Mammary epithelial cell (primary cell): ENCODE results near the gene LTBP2.

Experiments
- EZH2 ChIP-seq: IDR thresholded peaks from 2 replicates; pipeline ENCODE4 v1.6.1; 2012; ENCODE audit warnings: low read length, inconsistent platforms, borderline replicate concordance
- TF ChIP-seq, protein P1 (sequence below), 2 donors: IDR thresholded peaks in 1 of 2; conservative IDR thresholded peaks in 1 of 2; 2 replicates each; pipeline ENCODE4 v1.5.1; 2011 to 2012; ENCODE audit warnings: inconsistent platforms in 2 of 2, low read length in 2 of 2, mild to moderate bottlenecking in 2 of 2, control low read depth in 1 of 2, low read depth in 1 of 2; ENCODE audit not compliant: insufficient read depth in 1 of 2; ENCODE audit errors: extremely low read depth in 1 of 2

DNA sequence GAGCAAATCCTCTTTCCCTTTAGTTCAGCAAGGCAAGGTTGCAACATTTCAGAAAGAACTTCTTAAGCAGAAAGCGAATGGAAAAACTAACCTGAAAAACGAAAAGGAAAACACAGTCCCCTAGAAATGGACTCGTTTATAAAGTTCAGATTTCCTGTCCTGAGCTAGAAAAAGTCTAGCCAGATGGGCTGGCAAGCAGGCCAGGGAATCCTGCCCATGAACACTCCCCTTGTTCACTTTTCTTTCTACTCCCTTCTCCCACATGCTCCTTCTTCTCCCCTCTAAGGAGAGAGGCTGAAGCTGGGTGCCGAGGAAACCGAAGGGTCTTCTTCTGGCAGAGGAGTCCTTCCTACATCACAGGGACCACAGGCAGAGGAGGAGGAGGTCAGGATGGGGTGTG is 27.1 kb downstream of the LTBP2 start:
- TF ChIP-seq EZH2: no peak
- TF ChIP-seq, protein P1, sequence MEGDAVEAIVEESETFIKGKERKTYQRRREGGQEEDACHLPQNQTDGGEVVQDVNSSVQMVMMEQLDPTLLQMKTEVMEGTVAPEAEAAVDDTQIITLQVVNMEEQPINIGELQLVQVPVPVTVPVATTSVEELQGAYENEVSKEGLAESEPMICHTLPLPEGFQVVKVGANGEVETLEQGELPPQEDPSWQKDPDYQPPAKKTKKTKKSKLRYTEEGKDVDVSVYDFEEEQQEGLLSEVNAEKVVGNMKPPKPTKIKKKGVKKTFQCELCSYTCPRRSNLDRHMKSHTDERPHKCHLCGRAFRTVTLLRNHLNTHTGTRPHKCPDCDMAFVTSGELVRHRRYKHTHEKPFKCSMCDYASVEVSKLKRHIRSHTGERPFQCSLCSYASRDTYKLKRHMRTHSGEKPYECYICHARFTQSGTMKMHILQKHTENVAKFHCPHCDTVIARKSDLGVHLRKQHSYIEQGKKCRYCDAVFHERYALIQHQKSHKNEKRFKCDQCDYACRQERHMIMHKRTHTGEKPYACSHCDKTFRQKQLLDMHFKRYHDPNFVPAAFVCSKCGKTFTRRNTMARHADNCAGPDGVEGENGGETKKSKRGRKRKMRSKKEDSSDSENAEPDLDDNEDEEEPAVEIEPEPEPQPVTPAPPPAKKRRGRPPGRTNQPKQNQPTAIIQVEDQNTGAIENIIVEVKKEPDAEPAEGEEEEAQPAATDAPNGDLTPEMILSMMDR (conservative IDR thresholded peaks at IDR 0.05 in 1 of 2, IDR thresholded peaks at IDR 0.05 in 1 of 2; ENCODE audit: extremely low read depth in 1 of 2, insufficient read depth in 1 of 2, low read depth in 1 of 2, low read length in 2 of 2): no peak
